CD1c-positive myeloid dendritic cell (primary cell): ENCODE results near the gene ST3GAL2.
"Not testable (repeated sequence)": the region's sequence is repeated elsewhere in the genome, so short reads cannot be mapped to it uniquely, and the experiment has no call there.

Experiments
- DNase-seq: peaks from one replicate; pipeline ENCODE4 v3.0.0-alpha.2; 2016; ENCODE audit errors: extremely low spot score

Gene ST3GAL2

GRCh38 chr16:70467113-70467512 lies 28.2 kb upstream of the ST3GAL2 start:
- DNase-seq, result no peak

- no peak for DNase-seq
Measured at GRCh38 chr16:70466805-70467076, 27.8 kb upstream of the ST3GAL2 start.

- DNase-seq, result no peak
Measured at GRCh38 chr16:70465999-70466804, 27.3 kb upstream of the ST3GAL2 start.

- no peak for DNase-seq
Measured at GRCh38 chr16:70463235-70463634, 24.3 kb upstream of the ST3GAL2 start.

- peak; percentile 21 for DNase-seq
Measured at GRCh38 chr16:70460737-70461261, 21.9 kb upstream of the ST3GAL2 start.

GRCh38 chr16:70457446-70458166 lies 18.7 kb upstream of the ST3GAL2 start:
- DNase-seq, result no peak

GRCh38 chr16:70455910-70456309 lies 17.0 kb upstream of the ST3GAL2 start:
- DNase-seq, result no peak

- peak; percentile 68 for DNase-seq
Measured at GRCh38 chr16:70454222-70455034, 15.5 kb upstream of the ST3GAL2 start, which contains the start of gene FCSK. FCSK (plus strand) TSS chr16:70454595; CDS start chr16:70463191, 8,596 bp downstream.

- no peak for DNase-seq
Measured at GRCh38 chr16:70453892-70454221, 15.0 kb upstream of the ST3GAL2 start.

- no peak for DNase-seq
Measured at GRCh38 chr16:70453117-70453891, 14.4 kb upstream of the ST3GAL2 start.

GRCh38 chr16:70451004-70451340 lies 12.1 kb upstream of the ST3GAL2 start:
- DNase-seq, result not testable (repeated sequence)

GRCh38 chr16:70450142-70451003 lies 11.5 kb upstream of the ST3GAL2 start:
- not testable (repeated sequence) for DNase-seq

- no peak for DNase-seq
Measured at GRCh38 chr16:70448075-70448474, 9.2 kb upstream of the ST3GAL2 start.

- peak; percentile 15 for DNase-seq
Measured at GRCh38 chr16:70444249-70445063, 5.6 kb upstream of the ST3GAL2 start.

GRCh38 chr16:70442344-70442743 lies 3.4 kb upstream of the ST3GAL2 start:
- no peak for DNase-seq

GRCh38 chr16:70441406-70441990 lies 2.6 kb upstream of the ST3GAL2 start:
- no peak for DNase-seq

GRCh38 chr16:70440009-70440692 lies 1.3 kb upstream of the ST3GAL2 start:
- DNase-seq, result no peak

- no peak for DNase-seq
Measured at GRCh38 chr16:70438585-70438968, 323 bp downstream of the ST3GAL2 start.
